Measurements from ENCODE around the gene ZNF569.
"Not testable (repeated sequence)": the region's sequence is repeated elsewhere in the genome, so short reads cannot be mapped to it uniquely, and the experiment has no call there.

Gene ZNF569

DNA sequence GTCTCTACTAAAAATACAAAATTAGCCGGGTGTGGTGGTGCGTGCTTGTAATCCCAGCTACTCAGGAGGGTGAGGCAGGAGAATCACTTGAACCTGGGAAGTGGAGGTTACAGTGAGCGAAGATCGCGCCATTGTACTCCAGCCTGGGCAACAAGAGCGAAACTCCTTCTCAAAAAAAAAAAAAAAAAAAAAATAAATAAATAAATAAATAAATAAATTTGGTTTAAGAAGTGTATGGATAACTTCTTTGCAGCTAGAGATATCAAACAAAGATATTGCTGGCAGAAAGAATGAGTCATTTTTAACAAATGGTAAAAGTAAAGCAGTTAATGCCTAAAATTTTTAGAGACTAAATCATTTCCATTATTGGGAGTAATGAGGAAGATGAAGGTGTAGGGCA lies 75.8 kb downstream of the ZNF569 start:
- H3K9ac ChIP-seq (ENCODE audit: low read depth, low read length); H3K4me3 ChIP-seq (ENCODE audit: low read length); H3K4me1 ChIP-seq (ENCODE audit: insufficient read depth, low read length); H3K27ac ChIP-seq (ENCODE audit: low read depth, low read length); H3K27me3 ChIP-seq (ENCODE audit: insufficient read depth, low read length): not testable (repeated sequence)
- Histone ChIP-seq H3K36me3 (ENCODE audit: insufficient read depth, low read length) (peaks cover 40% of the 10 kb centered on the region), H3K9me3 (ENCODE audit: insufficient read depth, low read depth, low read length) (peaks cover 79% of the 10 kb centered on the region)
- WGBS = 100% methylated on average over 2 of the region's 6 CpGs

DNA sequence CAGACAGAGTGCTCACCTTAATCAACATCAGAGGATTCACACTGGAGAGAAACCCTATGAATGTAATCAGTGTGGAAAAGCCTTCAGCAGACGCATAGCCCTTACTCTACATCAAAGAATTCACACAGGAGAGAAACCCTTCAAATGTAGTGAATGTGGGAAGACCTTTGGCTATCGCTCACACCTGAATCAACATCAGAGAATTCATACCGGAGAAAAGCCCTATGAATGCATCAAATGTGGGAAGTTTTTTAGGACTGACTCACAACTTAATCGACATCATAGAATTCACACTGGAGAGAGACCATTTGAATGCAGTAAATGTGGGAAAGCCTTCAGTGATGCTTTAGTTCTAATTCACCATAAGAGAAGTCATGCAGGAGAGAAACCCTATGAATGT lies 78.0 kb downstream of the ZNF569 start:
- H3K36me3 ChIP-seq (ENCODE audit: insufficient read depth, low read length) = peaks cover 60% of the 10 kb centered on the region
- no peak overlapping the region for H3K27ac ChIP-seq (ENCODE audit: low read depth, low read length)
- no peaks in the 10 kb centered on the region for H3K27me3 ChIP-seq (ENCODE audit: insufficient read depth, low read length)
- H3K4me3 ChIP-seq (ENCODE audit: low read length) = no peak overlapping the region
- no peak overlapping the region for H3K9ac ChIP-seq (ENCODE audit: low read depth, low read length)
- H3K9me3 ChIP-seq (ENCODE audit: insufficient read depth, low read depth, low read length) = peaks cover 92% of the 10 kb centered on the region
- 96% methylated on average over 3 of the region's 4 CpGs for WGBS
- H3K4me1 ChIP-seq (ENCODE audit: insufficient read depth, low read length) = no peaks in the 10 kb centered on the region

DNA sequence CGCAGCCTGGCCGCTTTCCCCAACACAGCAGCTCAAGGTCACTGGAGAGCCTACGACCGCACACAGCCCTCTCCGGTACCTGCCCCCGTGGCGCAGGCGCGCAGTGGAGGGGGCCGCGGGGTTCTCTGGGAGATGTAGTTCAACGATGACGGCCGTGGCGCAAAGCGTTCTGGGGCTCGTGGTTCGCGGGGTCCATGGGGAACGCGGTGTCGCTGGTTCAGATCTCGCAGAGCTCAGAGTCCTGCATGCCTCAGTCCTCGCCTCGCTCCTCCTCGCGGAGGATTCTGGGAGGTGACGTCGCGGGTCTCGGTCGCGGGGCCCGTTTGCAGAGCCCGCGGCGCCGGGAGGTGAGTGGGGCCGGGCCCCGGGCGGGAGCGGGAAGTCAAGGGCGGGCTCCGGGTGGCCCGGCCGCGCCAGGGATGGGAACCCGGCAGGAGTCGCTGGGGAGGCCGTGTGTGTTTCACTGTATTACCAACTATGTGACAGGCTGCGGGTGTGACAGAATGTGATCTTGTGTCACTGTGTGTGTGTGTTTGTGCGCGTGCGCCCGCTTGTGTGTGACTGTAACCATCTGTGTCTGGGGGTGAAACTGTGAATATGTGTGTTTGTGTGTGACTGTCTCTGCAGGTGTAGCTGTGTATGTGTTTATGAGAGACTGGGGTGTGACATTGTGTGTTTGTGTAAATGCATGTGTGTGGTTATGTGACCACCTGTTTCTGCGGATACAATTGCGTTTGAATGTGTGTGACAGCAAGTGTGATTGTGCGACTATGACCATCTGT lies 96.2 kb downstream of the ZNF569 start, which contains the start of gene ZNF527:
ZNF527 (plus strand) TSS at position 220 of the 782 bp plus-strand sequence. CDS start 3,100 bp downstream, outside the sequence.
- no peak within 1 kb of the TSS for H3K27ac ChIP-seq (ENCODE audit: low read depth, low read length)
- no peaks in the 10 kb centered on the region for H3K4me1 ChIP-seq (ENCODE audit: insufficient read depth, low read length)
- peak within 1 kb of the TSS; percentile 69 for H3K4me3 ChIP-seq (ENCODE audit: low read length)
- H3K9me3 ChIP-seq (ENCODE audit: insufficient read depth, low read depth, low read length) = peaks cover 3% of the 10 kb centered on the region; the same call in 1 of the 2 replicates
- WGBS = 3% methylated on average over 58 of the region's 58 CpGs
- peaks cover 12% of the 10 kb centered on the region for H3K36me3 ChIP-seq (ENCODE audit: insufficient read depth, low read length)
- H3K27me3 ChIP-seq (ENCODE audit: insufficient read depth, low read length) = no peaks in the 10 kb centered on the region
- peak within 1 kb of the TSS; percentile 72 for H3K9ac ChIP-seq (ENCODE audit: low read depth, low read length)

DNA sequence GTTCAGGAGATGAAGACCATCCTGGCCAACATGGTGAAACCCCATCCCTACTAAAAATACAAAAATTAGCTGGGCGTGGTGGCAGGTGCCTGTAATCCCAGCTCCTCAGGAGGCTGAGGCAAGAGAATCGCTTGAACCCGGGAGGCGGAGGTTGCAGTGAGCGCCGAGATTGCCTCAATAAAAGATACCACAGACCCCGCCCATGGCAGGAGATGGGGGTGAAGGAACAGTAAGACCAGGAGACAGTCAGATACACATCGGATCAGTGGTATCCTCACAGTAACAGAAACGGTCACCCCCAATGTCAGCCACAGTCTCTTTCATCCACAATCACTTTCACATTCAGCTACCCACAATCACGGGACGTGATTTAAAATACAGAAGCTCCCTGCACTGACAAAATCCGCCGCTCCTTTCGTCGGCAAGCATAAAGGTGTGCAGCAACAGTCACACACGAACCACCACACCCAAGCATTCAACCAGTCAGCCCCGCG lies 96.8 kb downstream of the ZNF569 start:
- WGBS = 36% methylated on average over 18 of the region's 18 CpGs
- not testable (repeated sequence) for H3K27me3 ChIP-seq (ENCODE audit: insufficient read depth, low read length); H3K36me3 ChIP-seq (ENCODE audit: insufficient read depth, low read length); H3K27ac ChIP-seq (ENCODE audit: low read depth, low read length); H3K9me3 ChIP-seq (ENCODE audit: insufficient read depth, low read depth, low read length); H3K4me1 ChIP-seq (ENCODE audit: insufficient read depth, low read length)
- Histone ChIP-seq H3K9ac (ENCODE audit: low read depth, low read length) (peak overlapping the region; percentile 64), H3K4me3 (ENCODE audit: low read length) (peak overlapping the region; percentile 69)

DNA sequence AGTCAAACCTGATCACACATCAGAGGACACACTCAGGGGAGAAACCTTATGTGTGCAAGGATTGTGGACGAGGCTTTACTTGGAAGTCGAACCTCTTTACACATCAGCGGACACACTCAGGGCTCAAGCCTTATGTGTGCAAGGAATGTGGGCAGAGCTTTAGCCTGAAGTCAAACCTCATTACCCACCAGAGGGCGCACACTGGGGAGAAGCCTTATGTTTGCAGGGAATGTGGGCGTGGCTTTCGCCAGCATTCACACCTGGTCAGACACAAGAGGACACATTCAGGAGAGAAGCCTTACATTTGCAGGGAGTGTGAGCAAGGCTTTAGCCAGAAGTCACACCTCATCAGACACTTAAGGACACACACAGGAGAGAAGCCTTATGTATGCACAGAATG lies 104.5 kb downstream of the ZNF569 start:
- no peak overlapping the region for H3K4me3 ChIP-seq (ENCODE audit: low read length)
- no peak overlapping the region for H3K27ac ChIP-seq (ENCODE audit: low read depth, low read length)
- H3K27me3 ChIP-seq (ENCODE audit: insufficient read depth, low read length) = no peaks in the 10 kb centered on the region
- H3K4me1 ChIP-seq (ENCODE audit: insufficient read depth, low read length) = no peaks in the 10 kb centered on the region
- H3K36me3 ChIP-seq (ENCODE audit: insufficient read depth, low read length) = peaks cover 58% of the 10 kb centered on the region
- H3K9me3 ChIP-seq (ENCODE audit: insufficient read depth, low read depth, low read length) = peaks cover 36% of the 10 kb centered on the region
- 94% methylated on average over 6 of the region's 6 CpGs for WGBS
- H3K9ac ChIP-seq (ENCODE audit: low read depth, low read length) = no peak overlapping the region

DNA sequence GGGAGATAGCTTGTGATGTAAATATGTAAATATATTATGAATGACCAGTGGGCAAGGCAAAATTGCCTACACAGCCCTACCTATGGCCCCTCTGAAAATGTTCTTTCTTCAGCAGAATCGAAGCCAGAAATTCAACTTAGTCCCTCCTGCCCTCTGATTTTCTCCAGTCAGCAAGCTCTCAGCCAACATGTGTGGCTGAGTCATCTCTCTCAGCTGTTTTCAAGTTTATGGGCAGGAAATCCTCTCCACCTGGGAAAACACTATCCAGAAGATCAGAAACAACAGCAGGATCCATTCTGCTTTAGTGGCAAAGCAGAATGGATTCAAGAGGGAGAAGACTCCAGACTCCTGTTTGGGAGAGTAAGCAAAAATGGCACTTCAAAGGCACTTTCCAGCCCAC lies 105.2 kb downstream of the ZNF569 start:
- H3K27me3 ChIP-seq (ENCODE audit: insufficient read depth, low read length) = no peaks in the 10 kb centered on the region

More for the DNA sequence above, 105.2 kb downstream of the ZNF569 start:
- H3K4me3 ChIP-seq (ENCODE audit: low read length) = no peak overlapping the region
- no peak overlapping the region for H3K27ac ChIP-seq (ENCODE audit: low read depth, low read length)
- H3K9ac ChIP-seq (ENCODE audit: low read depth, low read length) = no peak overlapping the region
- WGBS = 94% methylated on average over 1 of the region's 1 CpG
- peaks cover 63% of the 10 kb centered on the region for H3K36me3 ChIP-seq (ENCODE audit: insufficient read depth, low read length)
- no peaks in the 10 kb centered on the region for H3K4me1 ChIP-seq (ENCODE audit: insufficient read depth, low read length)
- peaks cover 36% of the 10 kb centered on the region for H3K9me3 ChIP-seq (ENCODE audit: insufficient read depth, low read depth, low read length)
